K562 (cell line): ENCODE data around the gene LCA5L. TPM values are rescaled to one million over a fixed set of nuclear protein-coding genes. Genes with fewer than 3 reads are reported as not detected.

Experiments used
- BCLAF1 ChIP-seq, 2 experiments: fragments of 450-650 bp in 1 of 2; IDR thresholded peaks; 2 replicates each; pipeline ENCODE4 v1.6.1; 2011 to 2017; ENCODE audit warnings: low read depth in 2 of 2, antibody characterized with exemption in 1 of 2, borderline replicate concordance in 1 of 2, low read length in 1 of 2, mild to moderate bottlenecking in 1 of 2, mixed read lengths in 1 of 2; ENCODE audit not compliant: control insufficient read depth in 1 of 2
- E2F6 ChIP-seq, 2 experiments: IDR thresholded peaks; 2 replicates each; pipeline ENCODE4 v1.6.1; 2011; ENCODE audit warnings: borderline replicate concordance in 1 of 2, control low read depth in 1 of 2, low read depth in 1 of 2, low read length in 1 of 2, mild to moderate bottlenecking in 1 of 2, mixed read lengths in 1 of 2, moderate library complexity in 1 of 2; ENCODE audit not compliant: insufficient read depth in 1 of 2, insufficient read length in 1 of 2, poor library complexity in 1 of 2, severe bottlenecking in 1 of 2; ENCODE audit errors: extremely low read depth in 1 of 2
- HDAC6 ChIP-seq: IDR thresholded peaks from 2 replicates; pipeline ENCODE4 v1.6.1; 2012; ENCODE audit warnings: low read depth, mild to moderate bottlenecking, control low read depth, inconsistent platforms, low read length, moderate library complexity
- MAX ChIP-seq: sonication (generic); formaldehyde crosslinking; IDR thresholded peaks from 2 replicates; pipeline ENCODE4 v1.9.0; 2022; ENCODE audit warnings: mild to moderate bottlenecking, missing genetic modification reagents
- NFXL1 ChIP-seq: fragments of 450-650 bp; formaldehyde crosslinking; IDR thresholded peaks from 2 replicates; pipeline ENCODE4 v1.4.0; 2021; ENCODE audit warnings: mild to moderate bottlenecking
- NKRF ChIP-seq: fragments of 450-650 bp; IDR thresholded peaks from 2 replicates; pipeline ENCODE4 v1.6.1; 2016; ENCODE audit warnings: borderline replicate concordance
- PHB2 ChIP-seq: fragments of 450-650 bp; IDR thresholded peaks from 2 replicates; pipeline ENCODE4 v1.6.1; 2017; ENCODE audit warnings: low read depth
- SETDB1 ChIP-seq: IDR thresholded peaks from one replicate; pipeline ENCODE4 v1.6.1; 2012; ENCODE audit warnings: low read length, control low read depth, inconsistent platforms
- SUPT5H ChIP-seq: fragments of 450-650 bp; IDR thresholded peaks from 2 replicates; pipeline ENCODE4 v1.6.1; 2016
- TOE1 ChIP-seq, 2 experiments: fragments of 450-650 bp in 1 of 2; sonication (generic) in 1 of 2; formaldehyde crosslinking in 1 of 2; IDR thresholded peaks; 2 replicates each; pipeline versions ENCODE4 v1.7.1 to v1.8.0; 2016 to 2022; ENCODE audit warnings: borderline replicate concordance in 2 of 2, mild to moderate bottlenecking in 2 of 2, antibody characterized with exemption in 1 of 2, inconsistent platforms in 1 of 2, low read depth in 1 of 2, missing genetic modification reagents in 1 of 2, moderate library complexity in 1 of 2
- ZBTB8A ChIP-seq: fragments of 450-650 bp; IDR thresholded peaks from 2 replicates; pipeline ENCODE4 v1.6.1; 2018; ENCODE audit warnings: mild to moderate bottlenecking, moderate library complexity; ENCODE audit not compliant: partially characterized antibody
- ZC3H4 ChIP-seq: sonication (generic); formaldehyde crosslinking; IDR thresholded peaks from 2 replicates; pipeline ENCODE4 v1.9.0; 2021; ENCODE audit warnings: missing genetic modification reagents, borderline replicate concordance
- ZNF3 ChIP-seq: fragments of 250-450 bp; sonication (Bioruptor Pico); IDR thresholded peaks from 2 replicates; pipeline ENCODE4 v1.5.0; 2021; ENCODE audit warnings: mild to moderate bottlenecking, moderate library complexity
- polyA plus RNA-seq, 8 experiments: library from polyadenylated mRNA; depleted of rRNA in 4 of 8; stranded (reverse) in 5 of 8; unstranded in 3 of 8; fragments of >200 nt; fragmentation: Nextera tagmentation in 2 of 8; fragmentation: Illumina TruSeq in 1 of 8; extraction: Ambion mirVana in 2 of 8; extraction: Trizol in 1 of 8; gene quantifications; 2 replicates each; pipeline versions ENCODE4 v1.2.1 to v1.2.3, GENCODE V29; 2011 to 2014; ENCODE audit warnings: inconsistent platforms in 1 of 8, missing spikeins in 1 of 8
- total RNA-seq, 7 experiments: library from RNA; depleted of rRNA in 6 of 7; stranded (reverse); fragments of >200 nt in 6 of 7; fragmentation: Illumina TruSeq in 2 of 7; extraction: Trizol in 2 of 7; gene quantifications; 2 replicates each; pipeline versions ENCODE4 v1.2.1 to v1.2.3, GENCODE V29; 2011 to 2021; ENCODE audit warnings: low replicate concordance in 1 of 7

The LCA5L gene
- total and polyA plus RNA-seq, 9 of the 15 experiments (the other 6 are each of a cell fraction or from before 2014, with no cell fraction given): 1.8 to 4.9 (median 3.8) TPM

DNA sequence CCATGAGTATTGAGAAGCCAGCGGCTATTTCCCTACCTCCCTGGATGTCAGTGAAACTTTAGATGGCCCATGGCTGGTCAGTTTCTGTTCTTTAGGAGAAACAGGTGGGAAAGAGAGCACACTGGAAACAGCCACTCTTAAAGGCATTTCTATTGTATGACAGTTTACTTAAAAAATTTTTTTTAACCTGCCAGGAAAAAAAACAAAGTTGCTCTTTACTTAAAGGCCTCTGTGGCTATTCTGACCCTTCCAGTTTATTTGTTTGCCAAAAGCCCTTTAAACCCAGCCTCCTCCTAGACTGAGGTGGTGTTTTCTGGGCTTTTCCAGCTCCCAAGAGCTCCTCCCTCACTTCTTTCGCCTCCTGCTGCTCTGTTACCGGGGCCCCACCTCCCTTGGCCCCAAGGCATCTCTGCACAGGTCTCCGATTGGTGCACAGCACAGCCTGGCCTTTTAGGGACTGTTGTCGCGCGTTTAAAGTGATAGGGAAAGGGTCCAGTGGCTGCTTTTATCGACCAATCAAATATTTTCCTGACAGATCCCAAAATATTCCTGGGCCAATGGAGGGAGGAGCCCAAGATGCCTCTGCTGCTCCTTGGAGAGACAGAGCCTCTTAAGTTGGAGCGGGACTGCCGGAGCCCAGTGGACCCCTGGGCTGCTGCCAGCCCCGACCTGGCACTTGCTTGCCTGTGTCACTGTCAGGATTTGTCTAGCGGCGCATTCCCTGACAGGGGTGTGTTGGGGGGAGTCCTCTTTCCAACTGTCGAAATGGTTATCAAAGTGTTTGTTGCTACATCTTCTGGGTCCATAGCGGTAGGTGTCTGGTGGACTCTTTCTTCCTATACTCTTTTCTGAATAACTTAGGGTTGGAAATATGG, 6.0 kb upstream of the LCA5L start, which contains the start of gene SH3BGR (continued):
- TF ChIP-seq NKRF (no peak), ZNF3 (CRISPR knock-in tag) (no peak), SUPT5H (no peak), MAX (CRISPR knock-in tag) (no peak), E2F6 (IDR thresholded peaks at IDR 0.05; ENCODE audit: borderline replicate concordance in 1 of 2, extremely low read depth in 1 of 2, insufficient read depth in 1 of 2, insufficient read length in 1 of 2, low read depth in 1 of 2, low read length in 1 of 2, poor library complexity in 1 of 2, severe bottlenecking in 1 of 2) (no peak), ZC3H4 (no peak), BCLAF1 (IDR thresholded peaks at IDR 0.05; ENCODE audit: borderline replicate concordance in 1 of 2, control insufficient read depth in 1 of 2, low read depth in 2 of 2, low read length in 1 of 2) (no peak), TOE1 (IDR thresholded peaks at IDR 0.05; ENCODE audit: borderline replicate concordance) (0 out of 2 replicates have a peak, but pooled peaks have one; percentile 19), TOE1 (CRISPR knock-in tag; IDR thresholded peaks at IDR 0.05; ENCODE audit: borderline replicate concordance, low read depth) (no peak), NFXL1 (CRISPR knock-in tag) (no peak), ZBTB8A (no peak), HDAC6 (no peak), SETDB1 (no peak), PHB2 (no peak)
